T-helper 1 cell treated with Interleukin-12 subunit alpha and Interleukin-12 subunit beta and Interleukin-4 antibody, amounts not matched to agents 30 μg/mL and 1 μg/mL, for 36 hours (primary cell): Measurements from ENCODE around the gene FKBP11.
"Not testable (repeated sequence)": the region's sequence is repeated elsewhere in the genome, so short reads cannot be mapped to it uniquely, and the experiment has no call there.

Experiments used
- H3K27ac Mint-ChIP-seq: one replicate; pipeline ENCODE4 v1.8.0; 2021; ENCODE audit warnings: mild to moderate bottlenecking, mixed read lengths
- H3K27me3 Mint-ChIP-seq: one replicate; pipeline ENCODE4 v1.8.0; 2021; ENCODE audit warnings: low read depth, mixed read lengths
- H3K36me3 Mint-ChIP-seq: one replicate; pipeline ENCODE4 v1.8.0; 2021; ENCODE audit warnings: low read depth, mixed read lengths
- H3K4me1 Mint-ChIP-seq: one replicate; pipeline ENCODE4 v1.8.0; 2021; ENCODE audit warnings: low read depth, mixed read lengths
- H3K4me3 Mint-ChIP-seq: one replicate; pipeline ENCODE4 v1.8.0; 2021; ENCODE audit warnings: mild to moderate bottlenecking, moderate library complexity, mixed read lengths
- H3K9me3 Mint-ChIP-seq: one replicate; pipeline ENCODE4 v1.8.0; 2021; ENCODE audit warnings: mixed read lengths

The FKBP11 gene

GRCh38 chr12:48875944-48876515 is 49.3 kb downstream of the FKBP11 start:
- H3K4me3 Mint-ChIP-seq, result no peak overlapping the region
- no peak overlapping the region for H3K27ac Mint-ChIP-seq
- H3K27me3 Mint-ChIP-seq, result peaks cover 27% of the 10 kb centered on the region
- H3K9me3 Mint-ChIP-seq, result no peaks in the 10 kb centered on the region
- no peaks in the 10 kb centered on the region for H3K36me3 Mint-ChIP-seq
- no peaks in the 10 kb centered on the region for H3K4me1 Mint-ChIP-seq

- H3K4me3 Mint-ChIP-seq, H3K27ac Mint-ChIP-seq, H3K4me1 Mint-ChIP-seq, H3K36me3 Mint-ChIP-seq, H3K9me3 Mint-ChIP-seq: not testable (repeated sequence)
- peaks cover 14% of the 10 kb centered on the region for H3K27me3 Mint-ChIP-seq
Observed at GRCh38 chr12:48873534-48873933, 51.8 kb downstream of the FKBP11 start.

- peaks cover 14% of the 10 kb centered on the region for H3K27me3 Mint-ChIP-seq
Observed at GRCh38 chr12:48873096-48873495, 52.2 kb downstream of the FKBP11 start.

More at GRCh38 chr12:48873096-48873495, 52.2 kb downstream of the FKBP11 start:
- Mint-ChIP-seq H3K4me1 (no peaks in the 10 kb centered on the region), H3K9me3 (no peaks in the 10 kb centered on the region), H3K4me3 (no peak overlapping the region), H3K36me3 (no peaks in the 10 kb centered on the region), H3K27ac (no peak overlapping the region)
